ENCODE measurements around the gene ATP6AP2. TPM values are rescaled to one million over a fixed set of nuclear protein-coding genes. Genes with fewer than 3 reads are reported as not detected.

Gene ATP6AP2
- total and polyA plus RNA-seq, 9 of the 15 experiments (the other 6 are each of a cell fraction or from before 2014, with no cell fraction given), result 23.3 to 131 (median 41.9) TPM

GRCh38 chrX:40544343-40545266 is 36.2 kb upstream of the ATP6AP2 start (continued):
- TF ChIP-seq ZNF830 (CRISPR knock-in tag; IDR thresholded peaks at IDR 0.05) (no peak), CEBPB (tag; IDR thresholded peaks at IDR 0.05) (no peak), HDAC2 (IDR thresholded peaks at IDR 0.05) (no peak), BMI1 (IDR thresholded peaks at IDR 0.05; ENCODE audit: low read length) (no peak), COPS2 (conservative IDR thresholded peaks at IDR 0.05) (no peak), SNIP1 (IDR thresholded peaks at IDR 0.05; ENCODE audit: low read depth) (no peak), TRIM28 (IDR thresholded peaks at IDR 0.05) (no peak), ZNF408 (CRISPR knock-in tag; IDR thresholded peaks at IDR 0.05; ENCODE audit: low read depth) (no peak), DNMT1 (IDR thresholded peaks at IDR 0.05) (no peak), RBM17 (IDR thresholded peaks at IDR 0.05; ENCODE audit: borderline replicate concordance, low read depth, low read length) (no peak), THRAP3 (IDR thresholded peaks at IDR 0.05; ENCODE audit: borderline replicate concordance) (no peak), ZNF280B (CRISPR knock-in tag; IDR thresholded peaks at IDR 0.05) (no peak), ZFP91 (CRISPR knock-in tag; IDR thresholded peaks at IDR 0.05) (no peak), MYBL2 (IDR thresholded peaks at IDR 0.05; ENCODE audit: low read depth) (no peak), MYBL2 (CRISPR knock-in tag; IDR thresholded peaks at IDR 0.05; ENCODE audit: borderline replicate concordance) (no peak), LARP7 (IDR thresholded peaks at IDR 0.05) (no peak), BRCA1 (IDR thresholded peaks at IDR 0.05) (no peak), BRCA1 (CRISPR knock-in tag; IDR thresholded peaks at IDR 0.05) (no peak), KDM2B (CRISPR knock-in tag; IDR thresholded peaks at IDR 0.05) (no peak)
- TF ChIP-seq, protein P1, sequence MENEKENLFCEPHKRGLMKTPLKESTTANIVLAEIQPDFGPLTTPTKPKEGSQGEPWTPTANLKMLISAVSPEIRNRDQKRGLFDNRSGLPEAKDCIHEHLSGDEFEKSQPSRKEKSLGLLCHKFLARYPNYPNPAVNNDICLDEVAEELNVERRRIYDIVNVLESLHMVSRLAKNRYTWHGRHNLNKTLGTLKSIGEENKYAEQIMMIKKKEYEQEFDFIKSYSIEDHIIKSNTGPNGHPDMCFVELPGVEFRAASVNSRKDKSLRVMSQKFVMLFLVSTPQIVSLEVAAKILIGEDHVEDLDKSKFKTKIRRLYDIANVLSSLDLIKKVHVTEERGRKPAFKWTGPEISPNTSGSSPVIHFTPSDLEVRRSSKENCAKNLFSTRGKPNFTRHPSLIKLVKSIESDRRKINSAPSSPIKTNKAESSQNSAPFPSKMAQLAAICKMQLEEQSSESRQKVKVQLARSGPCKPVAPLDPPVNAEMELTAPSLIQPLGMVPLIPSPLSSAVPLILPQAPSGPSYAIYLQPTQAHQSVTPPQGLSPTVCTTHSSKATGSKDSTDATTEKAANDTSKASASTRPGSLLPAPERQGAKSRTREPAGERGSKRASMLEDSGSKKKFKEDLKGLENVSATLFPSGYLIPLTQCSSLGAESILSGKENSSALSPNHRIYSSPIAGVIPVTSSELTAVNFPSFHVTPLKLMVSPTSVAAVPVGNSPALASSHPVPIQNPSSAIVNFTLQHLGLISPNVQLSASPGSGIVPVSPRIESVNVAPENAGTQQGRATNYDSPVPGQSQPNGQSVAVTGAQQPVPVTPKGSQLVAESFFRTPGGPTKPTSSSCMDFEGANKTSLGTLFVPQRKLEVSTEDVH (IDR thresholded peaks at IDR 0.05; ENCODE audit: low read depth, partially characterized antibody), result no peak
